Cortex of kidney (tissue), 1 donor: Measurements from ENCODE around the gene TAAR1.
"Not testable (repeated sequence)": the region's sequence is repeated elsewhere in the genome, so short reads cannot be mapped to it uniquely, and the experiment has no call there.

Experiments
- DNase-seq: peaks from one replicate; lab custom pipeline; 2025; lab: John Stamatoyannopoulos, UW

The TAAR1 gene

GRCh38 chr6:132659082-132659481 lies at the start of gene TAAR1:
Gene TAAR1 (minus strand): TSS chr6:132659182. CDS start chr6:132646003, 13,179 bp downstream.
- DNase-seq: no peak

- DNase-seq: no peak
These were observed 49.8 kb upstream of the TAAR1 start for GRCh38 chr6:132708771-132709170.

- no peak for DNase-seq
These were observed 49.0 kb upstream of the TAAR1 start for GRCh38 chr6:132708002-132708401.

- DNase-seq: not testable (repeated sequence)
These were observed 47.8 kb upstream of the TAAR1 start for GRCh38 chr6:132706756-132707155.

- DNase-seq: no peak
These were observed 45.0 kb upstream of the TAAR1 start for GRCh38 chr6:132703936-132704335.

- DNase-seq: no peak
These were observed 39.6 kb upstream of the TAAR1 start for GRCh38 chr6:132698608-132699007.

GRCh38 chr6:132695773-132696172 lies 36.8 kb upstream of the TAAR1 start:
- no peak for DNase-seq

- DNase-seq: no peak
These were observed 34.5 kb upstream of the TAAR1 start for GRCh38 chr6:132693478-132693877.

- no peak for DNase-seq
These were observed 31.7 kb upstream of the TAAR1 start for GRCh38 chr6:132690678-132691077.

- no peak for DNase-seq
These were observed 28.3 kb upstream of the TAAR1 start for GRCh38 chr6:132687306-132687705.

GRCh38 chr6:132686531-132686930 lies 27.5 kb upstream of the TAAR1 start:
- DNase-seq: no peak

GRCh38 chr6:132685009-132685408 lies 26.0 kb upstream of the TAAR1 start:
- no peak for DNase-seq

GRCh38 chr6:132684272-132684671 lies 25.3 kb upstream of the TAAR1 start:
- DNase-seq: no peak

GRCh38 chr6:132683543-132683942 lies 24.6 kb upstream of the TAAR1 start:
- DNase-seq: no peak

- DNase-seq: not testable (repeated sequence)
These were observed 20.1 kb upstream of the TAAR1 start for GRCh38 chr6:132679094-132679493.

- DNase-seq: no peak
These were observed 16.8 kb upstream of the TAAR1 start for GRCh38 chr6:132675749-132676148.

GRCh38 chr6:132675002-132675401 lies 16.0 kb upstream of the TAAR1 start:
- DNase-seq: no peak

- DNase-seq: no peak
These were observed 14.6 kb upstream of the TAAR1 start for GRCh38 chr6:132673376-132674094.

- DNase-seq: no peak
These were observed 12.3 kb upstream of the TAAR1 start for GRCh38 chr6:132671295-132671694.

GRCh38 chr6:132669690-132670291 lies 10.8 kb upstream of the TAAR1 start:
- no peak for DNase-seq

GRCh38 chr6:132666118-132666517 lies 7.1 kb upstream of the TAAR1 start:
- no peak for DNase-seq

GRCh38 chr6:132664309-132665034 lies 5.5 kb upstream of the TAAR1 start:
- no peak for DNase-seq

GRCh38 chr6:132663661-132664060 lies 4.7 kb upstream of the TAAR1 start:
- DNase-seq: no peak
